BE2C (cell line): ENCODE measurements around the gene CEACAM6.

ENCODE experiments used
- DNase-seq: peaks from one replicate; pipeline ENCODE4 v3.0.0-alpha.2; 2020
- H3K27me3 ChIP-seq: fragments of 250-450 bp; sonication (Bioruptor Pico); 2 replicates; pipeline ENCODE4 v1.5.1; 2020; ENCODE audit warnings: mild to moderate bottlenecking
- H3K36me3 ChIP-seq: fragments of 250-450 bp; sonication (Bioruptor Pico); 2 replicates; pipeline ENCODE4 v1.5.1; 2020; ENCODE audit warnings: mild to moderate bottlenecking
- H3K4me1 ChIP-seq: fragments of 250-450 bp; sonication (Bioruptor Pico); 2 replicates; pipeline ENCODE4 v1.5.1; 2020
- H3K4me3 ChIP-seq: 2 replicates; pipeline ENCODE4 v1.5.1; 2011; ENCODE audit warnings: low read depth, low read length
- H3K9me3 ChIP-seq: fragments of 250-450 bp; sonication (Bioruptor Pico); 2 replicates; pipeline ENCODE4 v1.5.1; 2020
- TF ChIP-seq, protein P1 (sequence below): IDR thresholded peaks from 2 replicates; pipeline ENCODE4 v1.5.1; 2012; ENCODE audit warnings: mild to moderate bottlenecking, low read depth, low read length

CEACAM6 gene

GRCh38 chr19:41815301-41815700 is 60.0 kb downstream of the CEACAM6 start:
- Histone ChIP-seq H3K27me3 (peaks cover 45% of the 10 kb centered on the region), H3K4me3 (no peak overlapping the region), H3K9me3 (no peaks in the 10 kb centered on the region), H3K4me1 (no peaks in the 10 kb centered on the region), H3K36me3 (no peaks in the 10 kb centered on the region)
- DNase-seq = no peak
- TF ChIP-seq, protein P1, sequence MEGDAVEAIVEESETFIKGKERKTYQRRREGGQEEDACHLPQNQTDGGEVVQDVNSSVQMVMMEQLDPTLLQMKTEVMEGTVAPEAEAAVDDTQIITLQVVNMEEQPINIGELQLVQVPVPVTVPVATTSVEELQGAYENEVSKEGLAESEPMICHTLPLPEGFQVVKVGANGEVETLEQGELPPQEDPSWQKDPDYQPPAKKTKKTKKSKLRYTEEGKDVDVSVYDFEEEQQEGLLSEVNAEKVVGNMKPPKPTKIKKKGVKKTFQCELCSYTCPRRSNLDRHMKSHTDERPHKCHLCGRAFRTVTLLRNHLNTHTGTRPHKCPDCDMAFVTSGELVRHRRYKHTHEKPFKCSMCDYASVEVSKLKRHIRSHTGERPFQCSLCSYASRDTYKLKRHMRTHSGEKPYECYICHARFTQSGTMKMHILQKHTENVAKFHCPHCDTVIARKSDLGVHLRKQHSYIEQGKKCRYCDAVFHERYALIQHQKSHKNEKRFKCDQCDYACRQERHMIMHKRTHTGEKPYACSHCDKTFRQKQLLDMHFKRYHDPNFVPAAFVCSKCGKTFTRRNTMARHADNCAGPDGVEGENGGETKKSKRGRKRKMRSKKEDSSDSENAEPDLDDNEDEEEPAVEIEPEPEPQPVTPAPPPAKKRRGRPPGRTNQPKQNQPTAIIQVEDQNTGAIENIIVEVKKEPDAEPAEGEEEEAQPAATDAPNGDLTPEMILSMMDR = no peak

GRCh38 chr19:41816761-41817160 is 61.4 kb downstream of the CEACAM6 start:
- Histone ChIP-seq H3K36me3 (no peaks in the 10 kb centered on the region), H3K4me1 (no peaks in the 10 kb centered on the region), H3K27me3 (peaks cover 54% of the 10 kb centered on the region), H3K9me3 (no peaks in the 10 kb centered on the region), H3K4me3 (no peak overlapping the region)
- no peak for DNase-seq
- TF ChIP-seq, protein P1 = no peak

- Histone ChIP-seq H3K4me3 (no peak overlapping the region), H3K9me3 (no peaks in the 10 kb centered on the region), H3K36me3 (no peaks in the 10 kb centered on the region), H3K4me1 (no peaks in the 10 kb centered on the region), H3K27me3 (peaks cover 44% of the 10 kb centered on the region)
- DNase-seq = peak; percentile 55
- TF ChIP-seq, protein P1 = peak; percentile 82
Measured at GRCh38 chr19:41821003-41821735, 65.8 kb downstream of the CEACAM6 start.
